A204.1 (cell line): Measurements from ENCODE around the gene COL6A2.
"Not testable (repeated sequence)": the region's sequence is repeated elsewhere in the genome, so short reads cannot be mapped to it uniquely, and the experiment has no call there.

Experiments used
- FAIRE-seq: peaks from 2 replicates; lab custom pipeline; 2012; peaks lifted over from hg19 to GRCh38; lab: Jason Lieb, UNC

The COL6A2 gene

DNA sequence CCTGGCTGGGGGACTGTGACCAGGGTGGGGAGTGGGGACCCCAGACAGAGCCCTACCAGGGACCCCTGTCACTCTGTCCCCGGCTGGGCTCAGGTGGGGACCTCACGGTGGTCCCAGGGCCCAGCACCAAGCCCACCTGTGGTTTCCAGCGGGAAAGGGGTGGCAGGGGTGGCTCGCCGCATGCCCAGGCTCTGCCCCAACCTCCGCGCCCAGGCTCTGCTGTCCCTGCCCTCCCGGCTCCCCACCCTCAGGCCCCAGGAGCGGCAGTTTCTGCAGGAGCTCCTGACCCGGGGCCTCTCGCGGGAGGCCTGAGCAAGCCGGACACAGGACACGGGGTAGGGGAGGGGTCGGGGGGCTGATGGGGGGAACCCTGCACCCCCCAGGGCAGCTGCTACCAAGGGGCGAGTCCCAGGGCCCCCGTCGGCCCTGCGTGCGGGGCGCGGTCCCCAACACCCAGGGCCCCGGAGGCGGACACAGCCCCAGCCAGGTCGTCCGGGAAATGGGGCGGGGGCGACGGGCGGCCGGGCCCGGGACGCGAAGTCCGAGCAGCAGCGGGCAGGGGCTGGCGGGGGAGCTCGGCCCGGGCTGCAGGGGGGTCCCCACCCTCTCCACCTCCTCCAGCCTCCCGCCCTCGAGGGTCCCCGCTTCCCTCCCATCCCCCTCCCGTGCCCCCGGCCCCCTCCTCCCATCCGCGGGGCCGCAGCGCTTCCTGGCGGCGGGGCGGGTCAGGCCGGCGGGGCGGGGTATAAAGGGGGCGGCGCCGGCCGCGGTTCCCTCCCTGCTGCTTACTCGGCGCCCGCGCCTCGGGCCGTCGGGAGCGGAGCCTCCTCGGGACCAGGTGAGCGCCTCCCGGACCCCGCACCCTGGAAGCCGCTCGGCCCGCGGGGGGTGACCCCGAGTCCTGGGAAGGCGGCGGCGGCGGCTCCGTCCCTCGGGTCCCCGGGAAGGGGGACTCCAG, at the start of gene COL6A2:
Gene COL6A2, plus strand, starts transcription at position 777 of the 958 bp plus-strand sequence.
- no peak for FAIRE-seq

- no peak for FAIRE-seq
Measured at GRCh38 chr21:46048926-46049889, 48.7 kb upstream of the COL6A2 start.

- FAIRE-seq = no peak
Measured at GRCh38 chr21:46049890-46050667, 47.8 kb upstream of the COL6A2 start.

GRCh38 chr21:46050668-46051378, 47.1 kb upstream of the COL6A2 start:
- no peak for FAIRE-seq

DNA sequence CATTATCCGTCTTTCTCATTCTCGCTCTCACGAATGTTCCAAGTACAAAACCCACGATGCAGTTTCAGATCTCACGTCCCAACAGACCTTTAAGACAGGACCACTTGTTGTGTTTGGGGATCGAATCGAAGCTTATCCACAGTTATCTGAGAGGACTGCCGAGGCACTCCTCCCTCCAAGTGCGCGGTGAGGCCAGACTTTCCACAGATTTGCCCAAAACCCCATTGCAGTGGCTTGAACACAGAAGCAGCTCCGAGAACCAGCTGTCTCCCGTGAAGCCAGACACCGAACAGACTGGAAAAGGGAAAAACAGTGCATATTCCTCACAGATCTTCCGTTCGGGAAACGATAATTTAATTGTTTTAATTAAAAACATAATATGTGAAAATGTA, 46.5 kb upstream of the COL6A2 start:
- FAIRE-seq = no peak

DNA sequence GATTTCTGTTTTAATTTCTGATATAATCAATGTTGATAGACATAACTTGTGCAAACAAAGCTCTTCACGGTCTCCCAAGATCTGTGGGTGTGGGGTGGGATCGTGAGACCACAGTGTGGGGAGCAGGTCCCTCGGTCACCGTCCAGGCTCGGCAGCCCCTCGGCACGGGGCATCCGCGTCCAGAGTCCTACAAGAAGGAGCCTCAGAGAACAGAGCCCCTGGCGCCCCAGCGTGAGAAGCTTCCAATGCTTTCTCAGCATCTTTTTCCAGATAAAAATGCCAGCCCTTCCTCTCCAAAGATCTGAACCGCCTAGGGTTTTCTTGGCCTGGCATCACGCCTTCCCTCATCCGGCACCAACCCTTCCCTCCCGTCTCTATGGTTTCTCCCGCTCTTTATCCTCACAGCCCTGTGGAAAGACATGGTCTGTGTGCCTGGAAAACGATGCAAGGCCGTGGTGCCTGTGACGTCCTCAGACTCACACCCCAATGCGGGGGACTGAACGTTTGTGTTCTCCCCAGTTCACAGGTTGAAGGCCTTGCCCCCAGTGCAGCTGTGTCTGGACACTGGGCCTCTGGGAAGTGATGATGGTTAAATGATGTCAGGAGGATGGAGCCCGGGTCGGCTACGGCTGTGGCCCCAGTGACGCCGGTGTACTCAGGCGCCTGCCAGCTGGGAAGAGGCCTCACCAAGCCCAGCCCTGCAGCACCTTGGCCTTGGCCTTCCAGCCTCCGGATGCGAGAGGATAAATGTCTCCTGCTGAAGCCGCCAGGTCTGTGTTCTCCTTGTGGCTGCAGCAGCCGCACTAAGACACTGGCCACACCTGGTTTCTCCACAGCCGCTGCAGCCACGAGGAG, 45.9 kb upstream of the COL6A2 start:
- FAIRE-seq = no peak

DNA sequence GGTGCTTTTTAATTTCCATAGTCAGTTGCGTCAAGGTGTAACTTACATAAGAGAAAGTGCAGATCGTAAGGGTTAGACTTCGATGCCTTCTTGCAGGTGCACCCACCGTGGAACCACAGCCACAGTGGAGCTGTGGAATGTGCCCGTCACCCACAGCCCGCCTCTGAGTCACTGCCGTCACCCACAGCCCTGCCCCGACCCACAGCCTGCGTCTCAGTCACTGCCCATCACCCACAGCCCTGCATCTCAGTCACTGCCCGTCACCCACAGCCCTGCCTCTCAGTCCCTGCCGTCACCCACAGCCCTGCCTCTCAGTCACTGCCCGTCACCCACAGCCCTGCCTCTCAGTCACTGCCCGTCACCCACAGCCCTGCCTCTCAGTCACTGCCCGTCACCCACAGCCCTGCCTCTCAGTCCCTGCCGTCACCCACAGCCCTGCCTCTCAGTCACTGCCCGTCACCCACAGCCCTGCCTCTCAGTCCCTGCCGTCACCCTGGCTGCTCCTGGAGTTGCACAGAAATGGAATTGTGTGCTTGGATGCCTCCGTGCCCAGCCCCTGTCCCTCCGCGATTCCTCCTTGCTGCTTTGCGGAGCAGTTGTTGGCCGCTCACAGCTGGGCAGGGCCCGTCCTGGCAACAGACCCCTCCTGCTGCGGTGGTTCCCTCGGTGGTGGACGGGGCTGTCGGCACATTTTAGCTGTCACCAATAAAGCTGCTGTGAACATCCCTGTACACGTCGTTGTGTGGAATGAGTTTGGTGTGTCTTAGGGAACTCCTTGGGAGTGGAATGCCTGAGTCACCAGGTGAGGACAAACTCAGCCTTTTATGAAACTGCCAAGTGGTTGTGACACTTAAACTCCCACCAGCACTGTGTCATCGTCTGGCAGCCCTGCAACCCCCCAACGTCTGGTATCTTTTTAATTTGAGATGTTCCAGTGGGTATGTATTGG, 44.9 kb upstream of the COL6A2 start:
- FAIRE-seq = no peak

DNA sequence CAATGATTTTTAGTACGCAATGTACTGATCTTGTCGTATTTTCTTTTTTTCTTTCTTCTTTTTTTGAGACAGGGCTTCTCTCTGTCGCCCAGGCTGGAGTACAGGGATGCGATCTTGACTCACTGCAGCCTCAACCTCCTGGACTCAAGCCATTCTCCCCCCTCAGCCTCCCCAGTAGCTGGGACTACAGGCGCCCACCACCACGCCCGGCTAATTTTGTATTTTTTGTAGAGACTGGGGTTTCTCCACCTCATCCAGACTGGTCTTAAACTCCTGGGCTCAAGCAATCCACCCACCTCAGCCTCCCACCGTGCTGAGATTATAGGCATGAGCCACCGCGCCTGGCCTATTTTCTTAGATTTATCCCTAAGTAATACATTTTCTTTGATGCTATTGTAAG, 43.9 kb upstream of the COL6A2 start:
- FAIRE-seq = no peak

GRCh38 chr21:46054451-46054881, 43.4 kb upstream of the COL6A2 start:
- FAIRE-seq = no peak

DNA sequence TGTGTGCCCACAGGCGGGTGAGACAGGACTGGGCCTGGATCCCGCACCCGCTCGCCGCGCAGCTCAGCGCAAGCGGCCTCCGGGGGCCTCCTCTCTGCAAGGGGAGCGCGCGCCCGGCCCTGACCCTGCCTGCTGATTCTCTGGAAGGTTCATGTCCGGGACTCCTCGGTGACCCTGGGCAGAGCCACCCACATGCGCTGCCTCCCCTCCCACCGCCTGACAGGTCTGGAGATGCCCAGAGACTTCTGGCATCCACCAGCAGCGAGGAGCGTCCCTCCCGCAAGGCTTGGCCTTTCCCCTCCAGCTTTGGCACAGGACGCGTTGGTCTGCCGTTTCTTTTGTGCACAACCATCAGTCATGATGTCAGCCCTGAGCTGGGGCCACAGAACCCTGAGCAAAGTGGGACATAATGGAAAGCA, 42.0 kb upstream of the COL6A2 start:
- no peak for FAIRE-seq

- FAIRE-seq = no peak
Measured at GRCh38 chr21:46056450-46056903, 41.4 kb upstream of the COL6A2 start.

GRCh38 chr21:46057111-46057709, 40.7 kb upstream of the COL6A2 start:
- no peak for FAIRE-seq

GRCh38 chr21:46057710-46058241, 40.1 kb upstream of the COL6A2 start:
- no peak for FAIRE-seq

DNA sequence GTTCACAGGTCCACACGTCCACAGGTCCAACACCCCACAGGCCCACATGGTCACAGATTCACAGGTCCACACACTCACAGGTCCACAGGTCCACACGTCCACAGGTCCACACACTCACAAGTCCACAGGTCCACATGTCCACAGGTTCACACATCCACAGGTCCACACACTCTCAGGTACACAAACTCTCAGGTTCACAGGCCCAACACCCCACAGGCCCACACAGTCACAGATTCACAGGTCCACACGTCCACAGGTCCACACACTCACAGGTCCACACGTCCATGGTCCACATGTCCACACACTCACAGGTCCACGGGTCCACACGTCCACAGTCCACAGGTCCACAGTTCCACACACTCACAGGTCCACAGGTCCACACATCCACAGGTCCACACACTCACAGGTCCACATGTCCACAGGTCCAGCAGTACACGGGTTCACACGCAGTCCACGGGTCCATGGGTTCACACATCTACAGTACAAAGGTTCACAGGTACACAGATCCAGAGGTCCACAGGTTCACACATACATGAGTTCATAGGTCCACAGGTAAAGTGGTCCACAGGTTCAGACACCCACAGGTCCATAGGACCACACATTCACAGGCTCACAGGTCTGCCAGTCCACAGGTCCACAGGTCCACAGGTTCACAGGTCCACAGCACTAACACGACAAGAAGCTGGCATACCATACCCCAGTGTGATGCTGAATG, 39.3 kb upstream of the COL6A2 start:
- FAIRE-seq = no peak

DNA sequence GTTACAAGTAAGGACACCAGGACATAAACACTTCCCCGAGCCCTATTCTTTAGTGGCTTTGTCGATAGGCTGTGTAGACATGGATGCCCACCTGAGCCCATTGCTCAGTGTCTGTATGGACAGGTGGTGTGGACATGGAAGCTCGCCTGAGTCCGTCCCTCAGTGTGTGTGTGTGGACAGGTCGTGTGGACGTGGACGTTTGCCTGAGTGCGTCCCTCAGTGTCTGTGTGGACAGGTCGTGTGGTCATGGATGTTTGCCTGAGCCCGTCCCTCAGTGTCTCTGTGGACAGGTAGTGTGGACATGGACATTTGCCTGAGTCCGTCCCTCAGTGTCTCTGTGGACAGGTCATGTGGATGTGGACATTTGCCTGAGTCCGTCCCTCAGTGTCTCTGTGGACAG, 38.7 kb upstream of the COL6A2 start:
- FAIRE-seq = no peak

- not testable (repeated sequence) for FAIRE-seq
Measured at GRCh38 chr21:46059711-46060455, 38.0 kb upstream of the COL6A2 start.

DNA sequence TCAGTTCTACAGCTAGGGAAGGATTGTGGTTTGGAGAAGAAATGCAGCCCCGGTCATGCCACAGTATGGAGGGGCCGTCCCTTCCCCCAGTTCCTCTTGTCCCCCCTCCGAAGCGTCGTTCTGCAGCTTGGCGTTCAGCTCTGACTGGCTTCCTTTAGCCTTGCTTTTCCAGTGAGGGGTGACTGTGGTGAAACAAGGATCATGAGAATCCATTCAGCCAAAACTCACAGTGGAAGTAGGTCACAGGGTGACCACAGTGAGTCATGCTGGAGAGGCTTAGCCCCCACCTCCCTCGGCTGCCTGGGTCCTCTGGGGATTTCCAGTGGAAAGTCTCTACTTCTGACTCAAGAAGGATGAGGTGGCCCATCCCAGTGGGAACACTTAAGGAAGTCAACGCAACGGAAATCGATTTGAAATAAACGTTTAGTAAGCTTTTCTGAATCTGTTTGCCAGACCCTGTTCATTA, 37.3 kb upstream of the COL6A2 start:
- FAIRE-seq = no peak
